HEK293T (cell line): Measurements from ENCODE around the gene SLC8B1.
"Not testable (repeated sequence)": the region's sequence is repeated elsewhere in the genome, so short reads cannot be mapped to it uniquely, and the experiment has no call there.

Source experiments
- BHLHE40 ChIP-seq: fragments of 450-650 bp; IDR thresholded peaks from 2 replicates; pipeline ENCODE4 v1.6.1; 2016; ENCODE audit warnings: mild to moderate bottlenecking, moderate library complexity, borderline replicate concordance
- CTBP1 ChIP-seq: fragments of 450-650 bp; IDR thresholded peaks from 2 replicates; pipeline ENCODE4 v1.6.1; 2016; ENCODE audit warnings: borderline replicate concordance
- FOXA1 ChIP-seq: fragments of 450-650 bp; IDR thresholded peaks from 2 replicates; pipeline ENCODE4 v1.6.1; 2016; ENCODE audit warnings: mild to moderate bottlenecking
- HDGF ChIP-seq: fragments of 450-650 bp; IDR thresholded peaks from 2 replicates; pipeline ENCODE4 v1.6.1; 2017; ENCODE audit warnings: antibody characterized with exemption, borderline replicate concordance
- LEF1 ChIP-seq: fragments of 450-650 bp; IDR thresholded peaks from 2 replicates; pipeline ENCODE4 v1.6.1; 2017; ENCODE audit warnings: mild to moderate bottlenecking, borderline replicate concordance
- SP1 ChIP-seq: fragments of 450-650 bp; IDR thresholded peaks from 2 replicates; pipeline ENCODE4 v1.6.1; 2017
- SUZ12 ChIP-seq: fragments of 450-650 bp; IDR thresholded peaks from 2 replicates; pipeline ENCODE4 v1.6.1; 2016; ENCODE audit warnings: mild to moderate bottlenecking
- ZNF384 ChIP-seq: fragments of 450-650 bp; IDR thresholded peaks from 2 replicates; pipeline ENCODE4 v1.6.1; 2016

DNA sequence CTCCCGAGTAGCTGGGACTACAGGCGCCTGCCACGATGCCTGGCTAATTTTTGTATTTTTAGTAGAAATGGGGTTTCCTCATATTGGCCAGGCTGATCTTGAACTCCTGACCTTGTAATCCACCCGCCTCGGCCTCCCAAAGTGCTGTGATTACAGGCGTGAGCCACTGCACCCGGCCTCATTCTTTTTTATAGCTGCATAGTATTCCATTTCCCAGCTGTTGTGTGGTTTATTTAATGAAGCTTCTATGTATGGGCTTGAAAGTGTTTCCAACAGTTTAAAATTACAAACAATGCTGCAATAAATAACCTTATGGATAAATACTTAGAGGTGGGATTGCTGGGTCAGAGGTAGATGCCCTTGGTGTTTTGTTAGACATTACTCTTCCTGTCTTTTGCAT, 19.3 kb upstream of the SLC8B1 start:
- TF ChIP-seq SUZ12, SP1, CTBP1, HDGF, ZNF384, LEF1, BHLHE40, FOXA1: not testable (repeated sequence)
